IPS-18a (cell line): ENCODE results near the gene TMTC2.
"Not testable (repeated sequence)": the region's sequence is repeated elsewhere in the genome, so short reads cannot be mapped to it uniquely, and the experiment has no call there.

Source experiments
- H3K27ac ChIP-seq: one replicate; pipeline ENCODE4 v1.5.1; 2013; ENCODE audit warnings: low read length
- H3K27me3 ChIP-seq: one replicate; pipeline ENCODE4 v1.6.1; 2013; ENCODE audit warnings: mild to moderate bottlenecking, low read length; ENCODE audit not compliant: control insufficient read depth, insufficient read depth
- H3K36me3 ChIP-seq: one replicate; pipeline ENCODE4 v1.6.1; 2013; ENCODE audit warnings: low read depth, low read length; ENCODE audit not compliant: control insufficient read depth
- H3K4me1 ChIP-seq: one replicate; pipeline ENCODE4 v1.6.1; 2013; ENCODE audit warnings: low read depth, low read length; ENCODE audit not compliant: control insufficient read depth
- H3K4me3 ChIP-seq: one replicate; pipeline ENCODE4 v1.5.1; 2013; ENCODE audit warnings: low read length
- H3K9ac ChIP-seq: one replicate; pipeline ENCODE4 v1.6.1; 2013; ENCODE audit warnings: mild to moderate bottlenecking, low read length, moderate library complexity
- H3K9me3 ChIP-seq: one replicate; pipeline ENCODE4 v1.6.1; 2013; ENCODE audit warnings: low read depth, low read length; ENCODE audit not compliant: control insufficient read depth

Gene TMTC2

DNA sequence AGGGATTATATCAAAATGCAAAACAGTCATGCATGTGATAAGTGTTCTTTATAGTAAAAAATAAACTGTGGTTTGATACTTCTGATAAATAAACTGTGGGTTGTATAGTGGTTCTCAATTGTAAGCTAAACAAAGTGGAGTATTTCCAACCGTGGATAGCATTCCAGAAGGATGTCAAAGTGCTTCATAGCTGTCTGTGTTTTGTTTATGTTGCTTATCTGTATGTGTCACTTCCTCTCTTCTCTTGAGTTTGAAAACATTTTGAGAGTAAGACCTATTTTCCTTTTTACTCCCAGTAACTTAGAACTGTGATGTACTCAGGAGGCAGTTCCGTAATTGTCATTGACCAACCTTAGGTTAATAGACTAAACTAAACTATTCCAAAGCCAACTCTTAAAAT, 415.8 kb downstream of the TMTC2 start:
- H3K27ac ChIP-seq, result no peak overlapping the region
- no peaks in the 10 kb centered on the region for H3K4me1 ChIP-seq

DNA sequence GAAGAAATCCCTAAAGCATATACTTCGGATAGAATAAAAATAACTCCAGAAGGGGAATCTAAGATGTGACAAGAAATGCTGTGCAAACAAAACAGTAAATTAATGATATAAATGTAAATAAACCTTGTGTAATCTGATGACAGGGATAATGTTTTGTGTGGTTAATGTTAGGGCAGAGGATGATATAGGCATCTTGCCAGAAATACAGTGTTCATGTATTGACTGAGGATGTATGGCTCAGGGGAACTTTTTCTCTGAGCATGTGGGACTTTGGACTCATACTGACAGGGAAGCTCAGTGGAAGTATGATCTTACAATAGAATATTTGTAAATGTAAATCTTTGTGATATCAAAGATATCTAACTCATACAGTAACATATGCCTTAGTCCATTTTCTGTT, 420.2 kb downstream of the TMTC2 start:
- Histone ChIP-seq H3K9ac (no peak overlapping the region), H3K27ac (no peak overlapping the region), H3K4me3 (no peak overlapping the region), H3K36me3 (no peaks in the 10 kb centered on the region), H3K27me3 (no peaks in the 10 kb centered on the region), H3K4me1 (no peaks in the 10 kb centered on the region), H3K9me3 (no peaks in the 10 kb centered on the region)

More for the DNA sequence above, 415.8 kb downstream of the TMTC2 start:
- Histone ChIP-seq H3K9me3 (no peaks in the 10 kb centered on the region), H3K4me3 (no peak overlapping the region), H3K9ac (no peak overlapping the region), H3K36me3 (no peaks in the 10 kb centered on the region), H3K27me3 (no peaks in the 10 kb centered on the region)

- Histone ChIP-seq H3K4me1 (no peaks in the 10 kb centered on the region), H3K4me3 (no peak overlapping the region), H3K9ac (no peak overlapping the region), H3K27ac (no peak overlapping the region), H3K36me3 (no peaks in the 10 kb centered on the region), H3K27me3 (no peaks in the 10 kb centered on the region), H3K9me3 (no peaks in the 10 kb centered on the region)
Observed at GRCh38 chr12:83110424-83110823, 423.7 kb downstream of the TMTC2 start.

GRCh38 chr12:83113945-83114344, 427.2 kb downstream of the TMTC2 start:
- no peak overlapping the region for H3K9ac ChIP-seq
- H3K27ac ChIP-seq, result no peak overlapping the region
- H3K4me3 ChIP-seq, result no peak overlapping the region
- H3K36me3 ChIP-seq, result no peaks in the 10 kb centered on the region
- H3K27me3 ChIP-seq, result no peaks in the 10 kb centered on the region
- no peaks in the 10 kb centered on the region for H3K9me3 ChIP-seq
- no peaks in the 10 kb centered on the region for H3K4me1 ChIP-seq

DNA sequence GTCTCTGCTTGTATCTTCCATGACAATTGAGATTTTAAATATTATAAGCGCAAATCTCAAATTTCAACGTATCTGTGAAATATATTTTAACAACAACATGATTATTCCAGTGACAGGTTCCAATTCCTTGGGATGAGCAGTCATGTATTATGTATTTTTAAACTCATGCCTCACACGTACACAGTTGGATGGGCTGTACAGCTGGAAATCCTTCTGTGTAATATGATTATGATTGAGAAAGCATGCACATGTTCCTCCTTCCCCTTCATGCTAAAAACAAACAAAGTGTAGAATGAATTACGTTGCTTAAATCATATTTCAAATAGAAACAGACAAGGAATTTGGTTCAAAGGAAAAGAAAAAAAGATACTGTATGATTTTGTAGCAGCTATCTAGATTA, 428.3 kb downstream of the TMTC2 start:
- no peaks in the 10 kb centered on the region for H3K36me3 ChIP-seq
- H3K4me1 ChIP-seq, result no peaks in the 10 kb centered on the region
- no peaks in the 10 kb centered on the region for H3K27me3 ChIP-seq
- H3K27ac ChIP-seq, result no peak overlapping the region
- H3K9me3 ChIP-seq, result no peaks in the 10 kb centered on the region
- H3K9ac ChIP-seq, result no peak overlapping the region
- H3K4me3 ChIP-seq, result no peak overlapping the region

DNA sequence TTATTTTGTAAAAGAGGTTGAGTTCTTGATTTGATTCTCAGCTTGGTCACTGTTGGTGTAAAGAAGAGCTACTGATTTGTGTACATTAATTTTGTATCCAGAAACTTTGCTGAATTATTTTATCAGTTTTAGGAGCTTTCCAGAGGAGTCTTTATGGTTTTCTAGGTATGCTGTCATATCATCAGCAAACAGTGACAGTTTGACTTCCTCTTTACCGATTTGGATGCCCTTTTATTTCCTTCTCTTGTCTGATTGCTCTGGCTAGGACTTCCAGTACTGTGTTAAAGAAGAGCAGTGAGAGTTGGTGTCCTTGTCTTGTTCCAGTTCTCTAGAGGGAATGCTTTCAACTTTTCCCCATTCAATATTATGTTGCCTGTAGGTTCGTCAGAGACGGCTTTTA, 431.2 kb downstream of the TMTC2 start:
- not testable (repeated sequence) for H3K9ac ChIP-seq, H3K36me3 ChIP-seq, H3K27me3 ChIP-seq, H3K4me1 ChIP-seq, H3K9me3 ChIP-seq, H3K4me3 ChIP-seq, H3K27ac ChIP-seq

DNA sequence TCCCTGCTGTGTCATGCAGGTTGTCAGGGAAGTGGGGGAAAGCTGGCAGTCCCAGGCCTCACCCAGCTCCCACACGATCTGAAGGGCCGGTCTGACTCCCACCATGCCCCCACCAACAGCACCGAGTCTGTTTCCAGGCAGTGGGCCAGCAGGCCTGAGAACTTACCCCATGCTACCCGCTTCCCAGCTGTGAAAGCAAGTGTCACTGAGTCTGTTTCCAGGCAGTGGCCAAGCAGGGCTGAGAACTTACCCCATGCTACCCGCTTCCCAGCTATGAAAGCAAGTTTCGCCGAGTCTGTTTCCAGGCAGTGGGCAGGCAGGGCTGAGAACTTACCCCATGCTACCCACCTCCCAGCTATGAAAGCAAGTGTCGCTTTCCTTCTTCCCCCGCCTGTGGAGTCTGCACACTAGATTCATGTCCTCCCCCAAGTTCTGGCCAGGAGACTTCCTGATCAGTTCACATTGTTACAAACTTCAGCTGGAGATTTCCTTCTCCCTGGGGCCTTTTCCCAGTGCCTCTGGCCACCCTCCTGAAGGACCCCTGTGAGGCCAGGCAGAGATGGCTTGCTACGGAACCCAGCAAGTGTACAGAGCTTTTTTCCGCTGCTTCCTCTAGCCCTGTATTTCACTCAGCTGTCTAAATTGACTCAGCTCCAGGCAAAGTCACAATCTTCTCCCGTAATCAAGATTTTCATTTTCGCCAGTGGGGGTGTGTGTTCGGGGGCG, 435.4 kb downstream of the TMTC2 start:
- Histone ChIP-seq H3K9ac (no peak overlapping the region), H3K36me3 (no peaks in the 10 kb centered on the region), H3K27me3 (no peaks in the 10 kb centered on the region), H3K4me1 (no peaks in the 10 kb centered on the region), H3K27ac (no peak overlapping the region), H3K4me3 (no peak overlapping the region), H3K9me3 (no peaks in the 10 kb centered on the region)

DNA sequence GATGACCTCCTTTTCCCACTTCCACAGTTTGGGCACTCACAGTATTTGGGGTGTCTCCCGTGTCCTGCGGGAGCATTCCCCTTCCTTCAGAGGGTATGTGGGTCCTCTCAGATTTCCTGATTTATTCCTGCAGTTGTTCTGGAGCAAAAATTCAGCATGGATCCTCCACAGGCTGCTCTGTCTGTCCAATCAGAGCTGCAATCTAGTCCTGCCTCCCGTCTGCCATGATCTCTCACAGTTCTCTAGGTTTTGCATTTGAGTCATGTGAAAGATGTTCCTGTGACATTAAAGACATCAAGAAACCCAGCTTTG, 435.9 kb downstream of the TMTC2 start:
- Histone ChIP-seq H3K4me3 (no peak overlapping the region), H3K27ac (no peak overlapping the region), H3K9me3 (no peaks in the 10 kb centered on the region), H3K27me3 (no peaks in the 10 kb centered on the region), H3K36me3 (no peaks in the 10 kb centered on the region), H3K4me1 (no peaks in the 10 kb centered on the region), H3K9ac (no peak overlapping the region)

- Histone ChIP-seq H3K9me3 (no peaks in the 10 kb centered on the region), H3K36me3 (no peaks in the 10 kb centered on the region), H3K27me3 (no peaks in the 10 kb centered on the region), H3K27ac (no peak overlapping the region), H3K4me3 (no peak overlapping the region), H3K9ac (no peak overlapping the region), H3K4me1 (no peaks in the 10 kb centered on the region)
Observed at GRCh38 chr12:83123039-83123438, 436.3 kb downstream of the TMTC2 start.

- no peaks in the 10 kb centered on the region for H3K36me3 ChIP-seq
- H3K9ac ChIP-seq, result no peak overlapping the region
- no peak overlapping the region for H3K4me3 ChIP-seq
- no peak overlapping the region for H3K27ac ChIP-seq
- H3K4me1 ChIP-seq, result no peaks in the 10 kb centered on the region
- H3K27me3 ChIP-seq, result no peaks in the 10 kb centered on the region
- H3K9me3 ChIP-seq, result no peaks in the 10 kb centered on the region
Observed at GRCh38 chr12:83128540-83128939, 441.8 kb downstream of the TMTC2 start.

DNA sequence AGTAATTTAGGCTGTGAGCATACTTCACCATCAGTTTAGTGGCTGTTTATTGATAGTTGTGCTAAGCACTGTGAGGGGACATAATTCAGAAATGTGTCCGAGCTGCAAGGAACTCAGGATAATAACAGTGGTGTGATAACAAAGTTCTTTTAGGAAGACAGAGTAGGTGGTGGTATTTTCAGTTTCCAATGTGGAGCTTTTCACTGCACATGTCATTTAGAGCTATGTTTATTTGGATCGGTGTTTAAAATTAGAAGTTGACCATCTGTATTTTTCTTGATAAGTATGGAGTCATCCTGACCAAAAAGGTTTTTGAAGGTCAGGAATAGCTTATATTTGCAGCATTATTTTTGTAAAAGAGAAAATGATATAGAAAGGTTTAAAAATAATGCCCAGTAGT, 443.5 kb downstream of the TMTC2 start:
- Histone ChIP-seq H3K36me3 (no peaks in the 10 kb centered on the region), H3K4me3 (no peak overlapping the region), H3K9ac (no peak overlapping the region), H3K9me3 (no peaks in the 10 kb centered on the region), H3K27ac (no peak overlapping the region), H3K4me1 (no peaks in the 10 kb centered on the region), H3K27me3 (no peaks in the 10 kb centered on the region)

- no peaks in the 10 kb centered on the region for H3K27me3 ChIP-seq
- no peaks in the 10 kb centered on the region for H3K36me3 ChIP-seq
- no peak overlapping the region for H3K4me3 ChIP-seq
- no peaks in the 10 kb centered on the region for H3K9me3 ChIP-seq
- H3K4me1 ChIP-seq, result peaks cover 4% of the 10 kb centered on the region
- no peak overlapping the region for H3K9ac ChIP-seq
- H3K27ac ChIP-seq, result no peak overlapping the region
Observed at GRCh38 chr12:83132360-83132759, 445.7 kb downstream of the TMTC2 start.
